HG03025 (cell line): ENCODE data around the gene LIPN.

Experiments used
- ATAC-seq: cut with Tn5 transposase; IDR thresholded peaks from one replicate; pipeline ENCODE4 v1.9.1; 2021; ENCODE audit warnings: mild to moderate bottlenecking, moderate library complexity; ENCODE audit not compliant: unreplicated experiment, low FRiP score

The LIPN gene

GRCh38 chr10:88782222-88782621 is 22.4 kb downstream of the LIPN start:
- ATAC-seq = no peak

- no peak for ATAC-seq
Measured at GRCh38 chr10:88783724-88784123, 23.9 kb downstream of the LIPN start.

- ATAC-seq = no peak
Measured at GRCh38 chr10:88786032-88786770, 26.4 kb downstream of the LIPN start.

- no peak for ATAC-seq
Measured at GRCh38 chr10:88787463-88787862, 27.6 kb downstream of the LIPN start.

GRCh38 chr10:88788924-88789323 is 29.1 kb downstream of the LIPN start:
- no peak for ATAC-seq

GRCh38 chr10:88791924-88792323 is 32.1 kb downstream of the LIPN start:
- ATAC-seq = no peak

GRCh38 chr10:88792661-88793060 is 32.8 kb downstream of the LIPN start:
- ATAC-seq = no peak

GRCh38 chr10:88793712-88794299 is 34.0 kb downstream of the LIPN start:
- no peak for ATAC-seq

- ATAC-seq = no peak
Measured at GRCh38 chr10:88794731-88795130, 34.9 kb downstream of the LIPN start.

- ATAC-seq = no peak
Measured at GRCh38 chr10:88800152-88801125, 40.6 kb downstream of the LIPN start.

GRCh38 chr10:88802523-88803285 is 42.9 kb downstream of the LIPN start, which contains the start of gene LIPM:
LIPM (plus strand) TSS chr10:88802730; CDS start chr10:88802897, 167 bp downstream.
- ATAC-seq = no peak

- no peak for ATAC-seq
Measured at GRCh38 chr10:88803641-88804040, 43.8 kb downstream of the LIPN start.

- no peak for ATAC-seq
Measured at GRCh38 chr10:88804083-88804812, 44.4 kb downstream of the LIPN start.

GRCh38 chr10:88805361-88805760 is 45.5 kb downstream of the LIPN start:
- no peak for ATAC-seq

- no peak for ATAC-seq
Measured at GRCh38 chr10:88805924-88806323, 46.1 kb downstream of the LIPN start.

GRCh38 chr10:88809621-88810020 is 49.8 kb downstream of the LIPN start:
- no peak for ATAC-seq

- ATAC-seq = no peak
Measured at GRCh38 chr10:88810196-88810961, 50.6 kb downstream of the LIPN start.

- ATAC-seq = no peak
Measured at GRCh38 chr10:88813200-88813599, 53.4 kb downstream of the LIPN start.

GRCh38 chr10:88819290-88819689 is 59.5 kb downstream of the LIPN start:
- no peak for ATAC-seq
